ENCODE data around the gene TERB1. TPM values are rescaled to one million over a fixed set of nuclear protein-coding genes. Genes with fewer than 3 reads are reported as not detected.

TERB1 gene
- total RNA-seq, 1 donor from 2014 or later = 0.41 TPM

Other genes with a start within 250 kb of the TERB1 start
- gene CKLF, start 249.0 kb downstream of the TERB1 start, total RNA-seq = 48.1 TPM
- 6.4 TPM for gene CMTM1, start 235.1 kb downstream of the TERB1 start, total RNA-seq
- not detected for gene CMTM2, start 222.1 kb downstream of the TERB1 start, total RNA-seq
- gene CMTM3, start 196.9 kb downstream of the TERB1 start, total RNA-seq = 35.5 TPM
- 27.7 TPM for gene CMTM4, start 104.8 kb downstream of the TERB1 start, total RNA-seq
- gene DYNC1LI2, start 50.0 kb downstream of the TERB1 start, total RNA-seq = 143 TPM
- 51.1 TPM for gene NAE1, start 29.4 kb upstream of the TERB1 start, total RNA-seq
- gene CA7, start 42.8 kb upstream of the TERB1 start, total RNA-seq = not detected
- 11.0 TPM for gene PDP2, start 78.9 kb upstream of the TERB1 start, total RNA-seq
- 0.31 TPM for gene CDH16, start 117.3 kb upstream of the TERB1 start, total RNA-seq
- gene RRAD, start 124.0 kb upstream of the TERB1 start, total RNA-seq = 23.3 TPM
- gene CIAO2B, start 132.8 kb upstream of the TERB1 start, total RNA-seq = 101 TPM
- 23.9 TPM for gene CES2, start 133.9 kb upstream of the TERB1 start, total RNA-seq
- 1.8 TPM for gene CES3, start 159.7 kb upstream of the TERB1 start, total RNA-seq
- 5.2 TPM for gene CES4A, start 187.0 kb upstream of the TERB1 start, total RNA-seq
- gene CBFB, start 227.6 kb upstream of the TERB1 start, total RNA-seq = 52.6 TPM

Data from tongue (tissue), 1 donor.